Astrocyte of the cerebellum (primary cell): ENCODE results near the gene GTF3C4.

Source experiments
- DNase-seq: peaks from one replicate; pipeline ENCODE4 v3.0.0-alpha.2; 2011; ENCODE audit warnings: low read depth
- H3K4me3 ChIP-seq: 2 replicates; pipeline ENCODE4 v1.5.1; 2011; ENCODE audit warnings: mild to moderate bottlenecking, low read depth, low read length, moderate library complexity
- CTCF ChIP-seq: IDR thresholded peaks from 2 replicates; pipeline ENCODE4 v1.5.1; 2012; ENCODE audit warnings: low read length, low read depth, moderate library complexity, mild to moderate bottlenecking; ENCODE audit errors: missing control alignments
- in situ Hi-C: cut with HindIII; loops from 2 replicates; pipeline ENCODE4 v1.10.0; 2017; ENCODE audit warnings: low sequenced_read_pairs

The GTF3C4 gene

GRCh38 chr9:132656299-132656698 is 14.0 kb upstream of the GTF3C4 start:
- no peak for DNase-seq
- in situ Hi-C loops, result loop anchor here (5.0 kb wide), 1 partner anchor 79 kb away; no protein-coding TSS in a partner anchor
- no peak for TF ChIP-seq CTCF
- H3K4me3 ChIP-seq, result no peak overlapping the region

- in situ Hi-C loops, result no loop called here
- no peak overlapping the region for H3K4me3 ChIP-seq
- no peak for DNase-seq
- TF ChIP-seq CTCF, result no peak
Observed at GRCh38 chr9:132662152-132662945, 7.9 kb upstream of the GTF3C4 start.

- in situ Hi-C loops, result no loop called here
- TF ChIP-seq CTCF, result no peak
Observed at GRCh38 chr9:132663117-132663516, 7.1 kb upstream of the GTF3C4 start.

GRCh38 chr9:132663851-132664250 is 6.4 kb upstream of the GTF3C4 start:
- no peak overlapping the region for H3K4me3 ChIP-seq
- in situ Hi-C loops, result no loop called here
- DNase-seq, result no peak
- TF ChIP-seq CTCF, result no peak

More at GRCh38 chr9:132663117-132663516, 7.1 kb upstream of the GTF3C4 start:
- no peak overlapping the region for H3K4me3 ChIP-seq
- DNase-seq, result no peak

GRCh38 chr9:132669319-132669697 is 956 bp upstream of the GTF3C4 start:
- TF ChIP-seq CTCF, result no peak
- in situ Hi-C loops, result no loop called here
- no peak for DNase-seq
- peak overlapping the region; percentile 93 for H3K4me3 ChIP-seq

GRCh38 chr9:132669698-132670456 is 387 bp upstream of the GTF3C4 start, which contains the start of gene DDX31:
Gene DDX31, minus strand, starts transcription at chr9:132669983. Its CDS starts 49 bp downstream, at chr9:132669934.
- in situ Hi-C loops, result no loop called here
- DNase-seq, result peak; percentile 41
- H3K4me3 ChIP-seq, result peak within 1 kb of the TSS; percentile 93
- no peak for TF ChIP-seq CTCF
